GM12878 (cell line): ENCODE data around the gene CSMD2.

ENCODE experiments used
- BRCA1 ChIP-seq: IDR thresholded peaks from 2 replicates; pipeline ENCODE4 v1.6.1; 2011; ENCODE audit warnings: low read depth, low read length, improper control_type of control experiment
- CREB1 ChIP-seq: IDR thresholded peaks from 2 replicates; pipeline ENCODE4 v1.6.1; 2012; ENCODE audit warnings: low read depth, mild to moderate bottlenecking, inconsistent platforms
- KDM1A ChIP-seq: fragments of 200-600 bp; sonication (generic); IDR thresholded peaks from 2 replicates; pipeline ENCODE4 v1.6.1; 2016; ENCODE audit warnings: borderline replicate concordance
- NFYB ChIP-seq: IDR thresholded peaks from 2 replicates; pipeline ENCODE4 v1.6.1; 2011; ENCODE audit warnings: low read depth, mild to moderate bottlenecking, low read length, improper control_type of control experiment, moderate library complexity; ENCODE audit not compliant: insufficient read depth
- POLR2A ChIP-seq: IDR thresholded peaks from 2 replicates; pipeline ENCODE4 v1.6.1; 2011; ENCODE audit warnings: low read depth, mild to moderate bottlenecking, low read length
- POLR2AphosphoS5 ChIP-seq: IDR thresholded peaks from 2 replicates; pipeline ENCODE4 v1.6.1; 2011; ENCODE audit warnings: mild to moderate bottlenecking, low read length, inconsistent platforms
- TF ChIP-seq, protein P1 (sequence below), 3 experiments: IDR thresholded peaks in 2 of 3; conservative IDR thresholded peaks in 1 of 3; 2 replicates each; pipeline ENCODE4 v1.5.1; 2011; ENCODE audit warnings: low read depth in 3 of 3, low read length in 3 of 3, mild to moderate bottlenecking in 3 of 3, control low read depth in 2 of 3, moderate library complexity in 2 of 3, inconsistent platforms in 1 of 3, mixed read lengths in 1 of 3; ENCODE audit not compliant: control insufficient read depth in 2 of 3, insufficient read depth in 1 of 3; ENCODE audit errors: extremely low read depth in 1 of 3
- TF ChIP-seq, protein P2 (sequence below): fragments of 450-650 bp; conservative IDR thresholded peaks from 2 replicates; pipeline ENCODE4 v1.6.1; 2017; ENCODE audit warnings: mild to moderate bottlenecking, moderate library complexity
- TF ChIP-seq, protein P3 (sequence below): IDR thresholded peaks from 2 replicates; pipeline ENCODE4 v1.6.1; 2011; ENCODE audit warnings: low read depth, low read length, improper control_type of control experiment, borderline replicate concordance
- TF ChIP-seq, protein P4 (sequence below): IDR thresholded peaks from 2 replicates; pipeline ENCODE4 v1.6.1; 2011; ENCODE audit warnings: mild to moderate bottlenecking, low read depth, low read length, moderate library complexity; ENCODE audit not compliant: insufficient replicate concordance
- TF ChIP-seq, protein P5 (sequence below): IDR thresholded peaks from 2 replicates; pipeline ENCODE4 v1.6.1; 2012; ENCODE audit warnings: low read length, inconsistent platforms

DNA sequence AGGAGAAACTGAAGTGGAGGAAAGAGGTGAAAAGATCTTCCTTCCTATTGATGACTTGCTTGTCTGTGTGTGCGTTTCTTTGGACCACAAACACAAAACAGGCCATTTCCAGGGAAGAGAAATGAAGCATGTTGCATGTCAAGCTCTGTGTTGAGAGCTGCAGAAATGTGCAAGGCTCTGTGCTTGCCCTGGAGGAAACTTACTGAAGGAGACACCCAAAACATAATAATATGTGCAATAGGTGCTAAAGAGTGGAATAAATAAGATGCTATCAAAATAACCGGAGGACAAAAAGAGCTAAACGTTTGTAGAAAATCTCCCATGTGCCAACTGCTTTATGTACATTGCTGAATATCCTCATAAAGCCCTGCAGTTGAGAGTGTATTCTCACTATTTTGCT lies 496.3 kb downstream of the CSMD2 start:
- TF ChIP-seq, protein P1, sequence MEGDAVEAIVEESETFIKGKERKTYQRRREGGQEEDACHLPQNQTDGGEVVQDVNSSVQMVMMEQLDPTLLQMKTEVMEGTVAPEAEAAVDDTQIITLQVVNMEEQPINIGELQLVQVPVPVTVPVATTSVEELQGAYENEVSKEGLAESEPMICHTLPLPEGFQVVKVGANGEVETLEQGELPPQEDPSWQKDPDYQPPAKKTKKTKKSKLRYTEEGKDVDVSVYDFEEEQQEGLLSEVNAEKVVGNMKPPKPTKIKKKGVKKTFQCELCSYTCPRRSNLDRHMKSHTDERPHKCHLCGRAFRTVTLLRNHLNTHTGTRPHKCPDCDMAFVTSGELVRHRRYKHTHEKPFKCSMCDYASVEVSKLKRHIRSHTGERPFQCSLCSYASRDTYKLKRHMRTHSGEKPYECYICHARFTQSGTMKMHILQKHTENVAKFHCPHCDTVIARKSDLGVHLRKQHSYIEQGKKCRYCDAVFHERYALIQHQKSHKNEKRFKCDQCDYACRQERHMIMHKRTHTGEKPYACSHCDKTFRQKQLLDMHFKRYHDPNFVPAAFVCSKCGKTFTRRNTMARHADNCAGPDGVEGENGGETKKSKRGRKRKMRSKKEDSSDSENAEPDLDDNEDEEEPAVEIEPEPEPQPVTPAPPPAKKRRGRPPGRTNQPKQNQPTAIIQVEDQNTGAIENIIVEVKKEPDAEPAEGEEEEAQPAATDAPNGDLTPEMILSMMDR (IDR thresholded peaks at IDR 0.05 in 2 of 3, conservative IDR thresholded peaks at IDR 0.05 in 1 of 3; ENCODE audit: control insufficient read depth in 2 of 3, extremely low read depth in 1 of 3, insufficient read depth in 1 of 3, low read depth in 3 of 3, low read length in 3 of 3), result no peak
- TF ChIP-seq, protein P2, sequence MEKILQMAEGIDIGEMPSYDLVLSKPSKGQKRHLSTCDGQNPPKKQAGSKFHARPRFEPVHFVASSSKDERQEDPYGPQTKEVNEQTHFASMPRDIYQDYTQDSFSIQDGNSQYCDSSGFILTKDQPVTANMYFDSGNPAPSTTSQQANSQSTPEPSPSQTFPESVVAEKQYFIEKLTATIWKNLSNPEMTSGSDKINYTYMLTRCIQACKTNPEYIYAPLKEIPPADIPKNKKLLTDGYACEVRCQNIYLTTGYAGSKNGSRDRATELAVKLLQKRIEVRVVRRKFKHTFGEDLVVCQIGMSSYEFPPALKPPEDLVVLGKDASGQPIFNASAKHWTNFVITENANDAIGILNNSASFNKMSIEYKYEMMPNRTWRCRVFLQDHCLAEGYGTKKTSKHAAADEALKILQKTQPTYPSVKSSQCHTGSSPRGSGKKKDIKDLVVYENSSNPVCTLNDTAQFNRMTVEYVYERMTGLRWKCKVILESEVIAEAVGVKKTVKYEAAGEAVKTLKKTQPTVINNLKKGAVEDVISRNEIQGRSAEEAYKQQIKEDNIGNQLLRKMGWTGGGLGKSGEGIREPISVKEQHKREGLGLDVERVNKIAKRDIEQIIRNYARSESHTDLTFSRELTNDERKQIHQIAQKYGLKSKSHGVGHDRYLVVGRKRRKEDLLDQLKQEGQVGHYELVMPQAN, result no peak
- TF ChIP-seq, protein P3, sequence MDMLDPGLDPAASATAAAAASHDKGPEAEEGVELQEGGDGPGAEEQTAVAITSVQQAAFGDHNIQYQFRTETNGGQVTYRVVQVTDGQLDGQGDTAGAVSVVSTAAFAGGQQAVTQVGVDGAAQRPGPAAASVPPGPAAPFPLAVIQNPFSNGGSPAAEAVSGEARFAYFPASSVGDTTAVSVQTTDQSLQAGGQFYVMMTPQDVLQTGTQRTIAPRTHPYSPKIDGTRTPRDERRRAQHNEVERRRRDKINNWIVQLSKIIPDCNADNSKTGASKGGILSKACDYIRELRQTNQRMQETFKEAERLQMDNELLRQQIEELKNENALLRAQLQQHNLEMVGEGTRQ, result no peak
- TF ChIP-seq, protein P4, sequence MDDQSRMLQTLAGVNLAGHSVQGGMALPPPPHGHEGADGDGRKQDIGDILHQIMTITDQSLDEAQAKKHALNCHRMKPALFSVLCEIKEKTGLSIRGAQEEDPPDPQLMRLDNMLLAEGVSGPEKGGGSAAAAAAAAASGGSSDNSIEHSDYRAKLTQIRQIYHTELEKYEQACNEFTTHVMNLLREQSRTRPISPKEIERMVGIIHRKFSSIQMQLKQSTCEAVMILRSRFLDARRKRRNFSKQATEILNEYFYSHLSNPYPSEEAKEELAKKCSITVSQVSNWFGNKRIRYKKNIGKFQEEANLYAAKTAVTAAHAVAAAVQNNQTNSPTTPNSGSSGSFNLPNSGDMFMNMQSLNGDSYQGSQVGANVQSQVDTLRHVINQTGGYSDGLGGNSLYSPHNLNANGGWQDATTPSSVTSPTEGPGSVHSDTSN, result no peak
- no peak for TF ChIP-seq KDM1A
- no peak for TF ChIP-seq POLR2AphosphoS5
- no peak for TF ChIP-seq POLR2A
- TF ChIP-seq, protein P5, sequence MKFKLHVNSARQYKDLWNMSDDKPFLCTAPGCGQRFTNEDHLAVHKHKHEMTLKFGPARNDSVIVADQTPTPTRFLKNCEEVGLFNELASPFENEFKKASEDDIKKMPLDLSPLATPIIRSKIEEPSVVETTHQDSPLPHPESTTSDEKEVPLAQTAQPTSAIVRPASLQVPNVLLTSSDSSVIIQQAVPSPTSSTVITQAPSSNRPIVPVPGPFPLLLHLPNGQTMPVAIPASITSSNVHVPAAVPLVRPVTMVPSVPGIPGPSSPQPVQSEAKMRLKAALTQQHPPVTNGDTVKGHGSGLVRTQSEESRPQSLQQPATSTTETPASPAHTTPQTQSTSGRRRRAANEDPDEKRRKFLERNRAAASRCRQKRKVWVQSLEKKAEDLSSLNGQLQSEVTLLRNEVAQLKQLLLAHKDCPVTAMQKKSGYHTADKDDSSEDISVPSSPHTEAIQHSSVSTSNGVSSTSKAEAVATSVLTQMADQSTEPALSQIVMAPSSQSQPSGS, result no peak
- TF ChIP-seq CREB1, result no peak
- no peak for TF ChIP-seq BRCA1
- TF ChIP-seq NFYB, result no peak
